AG04450 (cell line): Measurements from ENCODE around the gene CNTNAP2. TPM values are rescaled to one million over a fixed set of nuclear protein-coding genes. Genes with fewer than 3 reads are reported as not detected.

Experiments
- CTCF ChIA-PET: fragments of 300-600, 350-600 bp; formaldehyde crosslinking; extraction: SDS; loops from one replicate; lab custom pipeline; 2022; ENCODE audit warnings: antibody characterized with exemption, inconsistent platforms; lab: Charles Lee
- POLR2A ChIA-PET: fragments of 350-600 bp; formaldehyde crosslinking; extraction: SDS; loops from one replicate; lab custom pipeline; 2021; ENCODE audit warnings: antibody characterized with exemption, inconsistent platforms; lab: Yijun Ruan, JAX
- DNase-seq: peaks from one replicate; pipeline ENCODE4 v3.0.0-alpha.2; 2011; ENCODE audit warnings: low read depth, low spot score
- H3K27ac ChIP-seq: one replicate; pipeline ENCODE4 v1.5.1; 2012; ENCODE audit warnings: low read depth, low read length, control low read depth
- H3K27me3 ChIP-seq: one replicate; pipeline ENCODE4 v1.6.0; 2012; ENCODE audit warnings: low read length; ENCODE audit not compliant: control insufficient read depth, insufficient read depth
- H3K4me3 ChIP-seq: 2 replicates; pipeline ENCODE4 v1.5.1; 2011; ENCODE audit warnings: mild to moderate bottlenecking, low read depth, low read length, control low read depth
- H3K9me3 ChIP-seq: 2 replicates; pipeline ENCODE4 v1.5.1; 2012; ENCODE audit warnings: low read length; ENCODE audit not compliant: control insufficient read depth, insufficient read depth
- polyA plus RNA-seq: library from polyadenylated mRNA; depleted of rRNA; stranded (reverse); fragments of >200 nt; gene quantifications from 2 replicates; pipeline ENCODE4 v1.2.3, GENCODE V29; 2011
- TF ChIP-seq, protein P1 (sequence below): IDR thresholded peaks from 2 replicates; pipeline ENCODE4 v1.5.1; 2011; ENCODE audit warnings: low read depth, low read length, control low read depth, inconsistent platforms

Gene CNTNAP2
- polyA plus RNA-seq, 1 experiment: not detected

- POLR2A ChIA-PET: no interaction called here
- no peak for DNase-seq
- Histone ChIP-seq H3K9me3 (peaks cover 9% of the 10 kb centered on the region), H3K27me3 (no peaks in the 10 kb centered on the region), H3K4me3 (no peak overlapping the region), H3K27ac (no peak overlapping the region)
- TF ChIP-seq, protein P1, sequence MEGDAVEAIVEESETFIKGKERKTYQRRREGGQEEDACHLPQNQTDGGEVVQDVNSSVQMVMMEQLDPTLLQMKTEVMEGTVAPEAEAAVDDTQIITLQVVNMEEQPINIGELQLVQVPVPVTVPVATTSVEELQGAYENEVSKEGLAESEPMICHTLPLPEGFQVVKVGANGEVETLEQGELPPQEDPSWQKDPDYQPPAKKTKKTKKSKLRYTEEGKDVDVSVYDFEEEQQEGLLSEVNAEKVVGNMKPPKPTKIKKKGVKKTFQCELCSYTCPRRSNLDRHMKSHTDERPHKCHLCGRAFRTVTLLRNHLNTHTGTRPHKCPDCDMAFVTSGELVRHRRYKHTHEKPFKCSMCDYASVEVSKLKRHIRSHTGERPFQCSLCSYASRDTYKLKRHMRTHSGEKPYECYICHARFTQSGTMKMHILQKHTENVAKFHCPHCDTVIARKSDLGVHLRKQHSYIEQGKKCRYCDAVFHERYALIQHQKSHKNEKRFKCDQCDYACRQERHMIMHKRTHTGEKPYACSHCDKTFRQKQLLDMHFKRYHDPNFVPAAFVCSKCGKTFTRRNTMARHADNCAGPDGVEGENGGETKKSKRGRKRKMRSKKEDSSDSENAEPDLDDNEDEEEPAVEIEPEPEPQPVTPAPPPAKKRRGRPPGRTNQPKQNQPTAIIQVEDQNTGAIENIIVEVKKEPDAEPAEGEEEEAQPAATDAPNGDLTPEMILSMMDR: no peak
- CTCF ChIA-PET: no interaction called here
These were observed 520.0 kb downstream of the CNTNAP2 start for GRCh38 chr7:146636581-146636980.

DNA sequence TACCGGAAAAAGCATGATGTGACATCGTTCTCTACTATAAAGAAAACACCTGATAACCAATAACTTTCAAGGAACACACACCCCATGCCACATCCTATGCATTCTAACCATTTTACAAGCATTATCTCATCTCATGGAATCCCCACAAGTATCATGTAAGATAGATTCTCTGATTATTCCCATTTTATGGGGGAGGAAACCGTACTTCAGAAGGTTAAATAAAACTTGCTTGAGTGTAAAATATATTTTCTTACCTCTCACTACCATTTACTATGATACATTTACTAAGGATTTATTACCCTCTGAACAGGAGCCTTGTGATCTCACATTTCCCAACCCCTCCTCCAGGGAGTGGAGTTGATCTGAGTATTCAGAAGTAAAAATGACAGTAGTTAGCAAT is 522.7 kb downstream of the CNTNAP2 start:
- H3K4me3 ChIP-seq: no peak overlapping the region
- no peak overlapping the region for H3K27ac ChIP-seq
- H3K27me3 ChIP-seq: no peaks in the 10 kb centered on the region
- DNase-seq: no peak
- H3K9me3 ChIP-seq: peaks cover 4% of the 10 kb centered on the region
- ChIA-PET POLR2A (no interaction called here), CTCF (no interaction called here)
- TF ChIP-seq, protein P1: no peak

GRCh38 chr7:146641491-146641890 is 524.9 kb downstream of the CNTNAP2 start:
- DNase-seq: no peak
- H3K4me3 ChIP-seq: no peak overlapping the region
- ChIA-PET POLR2A (no interaction called here), CTCF (no interaction called here)
- H3K27me3 ChIP-seq: no peaks in the 10 kb centered on the region
- H3K9me3 ChIP-seq: no peaks in the 10 kb centered on the region; the same call in none of the 2 replicates
- H3K27ac ChIP-seq: no peak overlapping the region
- TF ChIP-seq, protein P1: no peak

GRCh38 chr7:146645383-146645976 is 528.9 kb downstream of the CNTNAP2 start:
- H3K27ac ChIP-seq: no peak overlapping the region
- no peak for DNase-seq
- ChIA-PET POLR2A (interaction anchor here (0.6 kb wide), 1 partner anchor 637 kb away, joined by 13 read pairs; no protein-coding TSS in a partner anchor), CTCF (no interaction called here)
- TF ChIP-seq, protein P1: no peak
- no peaks in the 10 kb centered on the region for H3K27me3 ChIP-seq
- no peak overlapping the region for H3K4me3 ChIP-seq
- peaks cover 5% of the 10 kb centered on the region; the same call in 1 of the 2 replicates for H3K9me3 ChIP-seq

DNA sequence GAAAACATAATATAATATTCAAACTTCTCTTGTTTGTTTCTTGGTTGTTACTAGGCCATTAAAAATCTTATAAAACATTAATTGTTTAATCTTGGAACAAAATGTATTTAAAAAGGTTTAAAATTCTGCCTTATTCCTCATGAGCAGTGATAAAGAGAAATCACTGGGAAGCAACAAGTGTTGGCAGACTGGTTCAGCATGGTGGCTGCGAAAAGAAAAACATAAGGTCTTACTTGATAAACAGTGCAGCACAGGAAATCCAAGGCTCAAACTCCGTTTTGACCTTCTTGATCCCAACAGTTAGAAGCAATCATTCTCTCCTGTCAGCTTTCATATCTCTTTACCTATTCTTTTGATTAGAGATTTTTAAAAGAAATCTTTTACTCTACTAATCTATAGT is 530.8 kb downstream of the CNTNAP2 start:
- DNase-seq: no peak
- H3K27me3 ChIP-seq: no peaks in the 10 kb centered on the region
- ChIA-PET CTCF (no interaction called here), POLR2A (no interaction called here)
- TF ChIP-seq, protein P1: no peak
- H3K4me3 ChIP-seq: no peak overlapping the region
- H3K27ac ChIP-seq: no peak overlapping the region
- H3K9me3 ChIP-seq: peaks cover 5% of the 10 kb centered on the region; the same call in 1 of the 2 replicates
